HepG2 (cell line): Measurements from ENCODE around the gene FAM217B. TPM values are rescaled to one million over a fixed set of nuclear protein-coding genes. Genes with fewer than 3 reads are reported as not detected.
A peak's percentile ranks its signal among the peaks of the same experiment; 100 is the strongest.

Experiments used
- CEBPB ChIP-seq: IDR thresholded peaks from 2 replicates; pipeline ENCODE4 v1.6.1; 2011; ENCODE audit warnings: low read depth, low read length, improper control_type of control experiment, borderline replicate concordance
- FOXO1 ChIP-seq: sonication (generic); formaldehyde crosslinking; IDR thresholded peaks from 2 replicates; pipeline ENCODE4 v1.4.0; 2020; ENCODE audit warnings: missing genetic modification reagents
- KDM5B ChIP-seq: sonication (generic); formaldehyde crosslinking; IDR thresholded peaks from 2 replicates; pipeline ENCODE4 v1.4.0; 2020; ENCODE audit warnings: missing genetic modification reagents, mild to moderate bottlenecking, borderline replicate concordance
- KMT2B ChIP-seq: IDR thresholded peaks from 2 replicates; pipeline ENCODE4 v1.6.1; 2016; ENCODE audit warnings: missing genetic modification reagents, missing compliant biosample characterization
- POLR2A ChIP-seq, 2 experiments: IDR thresholded peaks; 2 replicates each; pipeline ENCODE4 v1.6.1; 2011; ENCODE audit warnings: low read depth in 2 of 2, low read length in 2 of 2, mild to moderate bottlenecking in 1 of 2, moderate library complexity in 1 of 2; ENCODE audit not compliant: insufficient read depth in 1 of 2
- PRPF4 ChIP-seq: fragments of 200-400 bp; formaldehyde crosslinking; IDR thresholded peaks from 2 replicates; pipeline ENCODE4 v1.6.1; 2016; ENCODE audit warnings: low read length, low read depth; ENCODE audit not compliant: poor library complexity, severe bottlenecking
- PTBP1 ChIP-seq: fragments of 200-400 bp; formaldehyde crosslinking; IDR thresholded peaks from 2 replicates; pipeline ENCODE4 v1.6.1; 2018; ENCODE audit warnings: low read length, low read depth; ENCODE audit not compliant: poor library complexity, severe bottlenecking
- TOPORS ChIP-seq: sonication (generic); formaldehyde crosslinking; IDR thresholded peaks from 2 replicates; pipeline ENCODE4 v1.8.0; 2023; ENCODE audit warnings: mild to moderate bottlenecking, missing genetic modification reagents
- ZEB1 ChIP-seq: IDR thresholded peaks from 2 replicates; pipeline ENCODE4 v1.6.1; 2012; ENCODE audit warnings: mild to moderate bottlenecking, low read depth, inconsistent platforms; ENCODE audit not compliant: insufficient replicate concordance
- ZNF225 ChIP-seq: sonication (generic); formaldehyde crosslinking; IDR thresholded peaks from 2 replicates; pipeline ENCODE4 v1.4.0; 2020; ENCODE audit warnings: mild to moderate bottlenecking, missing genetic modification reagents
- ZNF335 ChIP-seq: sonication (generic); formaldehyde crosslinking; IDR thresholded peaks from 2 replicates; pipeline ENCODE4 v1.4.0; 2020; ENCODE audit warnings: missing genetic modification reagents
- ZNF674 ChIP-seq: sonication (generic); formaldehyde crosslinking; IDR thresholded peaks from 2 replicates; pipeline ENCODE4 v1.5.0; 2020; ENCODE audit warnings: low read depth, mild to moderate bottlenecking, missing genetic modification reagents
- ZNF792 ChIP-seq: IDR thresholded peaks from 2 replicates; pipeline ENCODE4 v1.6.1; 2016
- ZSCAN9 ChIP-seq: IDR thresholded peaks from 2 replicates; pipeline ENCODE4 v1.6.1; 2016; ENCODE audit warnings: borderline replicate concordance
- polyA plus RNA-seq, 8 experiments: library from polyadenylated mRNA; depleted of rRNA in 3 of 8; stranded (reverse) in 7 of 8; unstranded in 1 of 8; fragments of >200 nt; fragmentation: Illumina TruSeq in 4 of 8; extraction: Trizol in 4 of 8; gene quantifications; 2 replicates each; pipeline versions ENCODE4 v1.2.1 to v1.2.3, GENCODE V29; 2011 to 2016; ENCODE audit warnings: low read depth in 4 of 8, missing spikeins in 1 of 8, mixed read lengths in 1 of 8; ENCODE audit not compliant: insufficient read depth in 1 of 8
- total RNA-seq, 5 experiments: library from RNA; depleted of rRNA; stranded (reverse); fragments of >200 nt; fragmentation: Illumina TruSeq; extraction: Trizol; gene quantifications; 2 replicates each; pipeline ENCODE4 v1.2.3, GENCODE V29; 2016; ENCODE audit warnings: low read depth in 1 of 5
- TF ChIP-seq, protein P1 (sequence below): sonication (generic); formaldehyde crosslinking; conservative IDR thresholded peaks from 2 replicates; pipeline ENCODE4 v1.4.0; 2020; ENCODE audit warnings: mild to moderate bottlenecking, missing genetic modification reagents, moderate library complexity
- TF ChIP-seq, protein P2 (sequence below): sonication (generic); formaldehyde crosslinking; IDR thresholded peaks from 2 replicates; pipeline ENCODE4 v1.4.0; 2020; ENCODE audit warnings: mild to moderate bottlenecking, missing genetic modification reagents
- TF ChIP-seq, protein P3 (sequence below), 2 experiments: sonication (generic) in 1 of 2; formaldehyde crosslinking in 1 of 2; IDR thresholded peaks; 2 replicates each; pipeline versions ENCODE4 v1.4.0 to v1.6.1; 2016 to 2020; ENCODE audit warnings: borderline replicate concordance in 1 of 2, low read depth in 1 of 2, mild to moderate bottlenecking in 1 of 2, missing genetic modification reagents in 1 of 2
- TF ChIP-seq, protein P4 (sequence below): sonication (generic); formaldehyde crosslinking; IDR thresholded peaks from 2 replicates; pipeline ENCODE4 v1.5.0; 2020; ENCODE audit warnings: missing genetic modification reagents

Gene FAM217B
- total and polyA plus RNA-seq, 2 of the 13 experiments (the other 11 are each of a cell fraction or from before 2014, with no cell fraction given) = 11.1 to 14.3 TPM

DNA sequence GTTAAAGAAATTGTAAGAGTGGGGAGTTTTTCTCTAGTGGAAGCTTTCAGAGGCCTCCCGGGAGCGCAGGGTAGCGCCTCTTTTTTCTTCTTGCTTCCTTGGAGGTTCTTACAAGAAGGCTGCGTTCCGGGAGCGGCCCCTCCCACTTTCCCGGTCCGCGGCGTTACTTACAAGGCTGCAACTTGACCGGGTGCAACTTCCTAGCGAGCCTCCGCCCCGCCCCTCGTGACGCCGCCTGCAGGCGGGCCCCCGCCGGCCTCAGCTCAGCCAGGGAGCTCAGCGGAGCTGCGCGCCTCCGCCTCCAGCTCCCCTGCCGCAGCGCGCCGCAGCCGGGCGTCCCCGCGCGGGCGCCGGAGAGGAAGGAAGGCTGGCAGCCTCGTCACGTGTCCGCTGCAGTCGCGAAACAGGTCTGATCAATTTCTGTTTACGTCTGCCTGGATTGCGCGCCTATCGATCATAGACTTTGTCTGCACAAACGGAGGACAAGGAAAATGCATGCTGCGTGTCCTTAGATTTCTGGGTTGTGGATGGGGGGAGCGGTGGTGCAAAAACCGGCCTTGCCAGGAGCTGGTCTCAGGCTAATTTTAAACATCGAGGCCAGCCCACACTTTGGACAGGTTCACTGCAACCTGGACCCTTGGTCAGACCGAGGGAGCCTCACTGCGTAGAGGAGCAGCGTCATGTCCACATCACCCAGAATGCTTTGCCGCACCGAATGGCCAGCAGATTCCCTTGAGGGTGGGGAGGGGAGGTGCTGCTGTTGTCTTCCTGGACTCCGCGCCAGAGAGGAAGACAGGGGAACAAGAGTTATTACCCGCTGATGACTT is at the start of gene FAM217B, which contains the start of gene PPP1R3D (continued):
- TF ChIP-seq, protein P1, sequence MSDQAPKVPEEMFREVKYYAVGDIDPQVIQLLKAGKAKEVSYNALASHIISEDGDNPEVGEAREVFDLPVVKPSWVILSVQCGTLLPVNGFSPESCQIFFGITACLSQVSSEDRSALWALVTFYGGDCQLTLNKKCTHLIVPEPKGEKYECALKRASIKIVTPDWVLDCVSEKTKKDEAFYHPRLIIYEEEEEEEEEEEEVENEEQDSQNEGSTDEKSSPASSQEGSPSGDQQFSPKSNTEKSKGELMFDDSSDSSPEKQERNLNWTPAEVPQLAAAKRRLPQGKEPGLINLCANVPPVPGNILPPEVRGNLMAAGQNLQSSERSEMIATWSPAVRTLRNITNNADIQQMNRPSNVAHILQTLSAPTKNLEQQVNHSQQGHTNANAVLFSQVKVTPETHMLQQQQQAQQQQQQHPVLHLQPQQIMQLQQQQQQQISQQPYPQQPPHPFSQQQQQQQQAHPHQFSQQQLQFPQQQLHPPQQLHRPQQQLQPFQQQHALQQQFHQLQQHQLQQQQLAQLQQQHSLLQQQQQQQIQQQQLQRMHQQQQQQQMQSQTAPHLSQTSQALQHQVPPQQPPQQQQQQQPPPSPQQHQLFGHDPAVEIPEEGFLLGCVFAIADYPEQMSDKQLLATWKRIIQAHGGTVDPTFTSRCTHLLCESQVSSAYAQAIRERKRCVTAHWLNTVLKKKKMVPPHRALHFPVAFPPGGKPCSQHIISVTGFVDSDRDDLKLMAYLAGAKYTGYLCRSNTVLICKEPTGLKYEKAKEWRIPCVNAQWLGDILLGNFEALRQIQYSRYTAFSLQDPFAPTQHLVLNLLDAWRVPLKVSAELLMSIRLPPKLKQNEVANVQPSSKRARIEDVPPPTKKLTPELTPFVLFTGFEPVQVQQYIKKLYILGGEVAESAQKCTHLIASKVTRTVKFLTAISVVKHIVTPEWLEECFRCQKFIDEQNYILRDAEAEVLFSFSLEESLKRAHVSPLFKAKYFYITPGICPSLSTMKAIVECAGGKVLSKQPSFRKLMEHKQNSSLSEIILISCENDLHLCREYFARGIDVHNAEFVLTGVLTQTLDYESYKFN (CRISPR knock-in tag) = peak; percentile 64
- TF ChIP-seq, protein P2, sequence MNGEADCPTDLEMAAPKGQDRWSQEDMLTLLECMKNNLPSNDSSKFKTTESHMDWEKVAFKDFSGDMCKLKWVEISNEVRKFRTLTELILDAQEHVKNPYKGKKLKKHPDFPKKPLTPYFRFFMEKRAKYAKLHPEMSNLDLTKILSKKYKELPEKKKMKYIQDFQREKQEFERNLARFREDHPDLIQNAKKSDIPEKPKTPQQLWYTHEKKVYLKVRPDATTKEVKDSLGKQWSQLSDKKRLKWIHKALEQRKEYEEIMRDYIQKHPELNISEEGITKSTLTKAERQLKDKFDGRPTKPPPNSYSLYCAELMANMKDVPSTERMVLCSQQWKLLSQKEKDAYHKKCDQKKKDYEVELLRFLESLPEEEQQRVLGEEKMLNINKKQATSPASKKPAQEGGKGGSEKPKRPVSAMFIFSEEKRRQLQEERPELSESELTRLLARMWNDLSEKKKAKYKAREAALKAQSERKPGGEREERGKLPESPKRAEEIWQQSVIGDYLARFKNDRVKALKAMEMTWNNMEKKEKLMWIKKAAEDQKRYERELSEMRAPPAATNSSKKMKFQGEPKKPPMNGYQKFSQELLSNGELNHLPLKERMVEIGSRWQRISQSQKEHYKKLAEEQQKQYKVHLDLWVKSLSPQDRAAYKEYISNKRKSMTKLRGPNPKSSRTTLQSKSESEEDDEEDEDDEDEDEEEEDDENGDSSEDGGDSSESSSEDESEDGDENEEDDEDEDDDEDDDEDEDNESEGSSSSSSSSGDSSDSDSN (CRISPR knock-in tag) = peak; percentile 95; the same call in 1 of the 2 replicates
- TF ChIP-seq ZEB1 (peak; percentile 67), ZNF674 (peak; percentile 66; the same call in 1 of the 2 replicates), POLR2A (IDR thresholded peaks at IDR 0.05; ENCODE audit: insufficient read depth in 1 of 2, low read depth in 2 of 2, low read length in 2 of 2) (peak; percentile 88 to 94), PRPF4 (no peak), ZNF225 (CRISPR knock-in tag) (peak; percentile 74), KMT2B (CRISPR knock-in tag) (peak; percentile 89), ZNF335 (CRISPR knock-in tag) (peak; percentile 63; the same call in 1 of the 2 replicates), CEBPB (no peak), PTBP1 (no peak), TOPORS (CRISPR knock-in tag) (peak; percentile 91), ZSCAN9 (CRISPR knock-in tag) (no peak), ZNF792 (peak; percentile 63), FOXO1 (CRISPR knock-in tag) (peak; percentile 54), KDM5B (CRISPR knock-in tag) (peak; percentile 87)
- TF ChIP-seq, protein P3, sequence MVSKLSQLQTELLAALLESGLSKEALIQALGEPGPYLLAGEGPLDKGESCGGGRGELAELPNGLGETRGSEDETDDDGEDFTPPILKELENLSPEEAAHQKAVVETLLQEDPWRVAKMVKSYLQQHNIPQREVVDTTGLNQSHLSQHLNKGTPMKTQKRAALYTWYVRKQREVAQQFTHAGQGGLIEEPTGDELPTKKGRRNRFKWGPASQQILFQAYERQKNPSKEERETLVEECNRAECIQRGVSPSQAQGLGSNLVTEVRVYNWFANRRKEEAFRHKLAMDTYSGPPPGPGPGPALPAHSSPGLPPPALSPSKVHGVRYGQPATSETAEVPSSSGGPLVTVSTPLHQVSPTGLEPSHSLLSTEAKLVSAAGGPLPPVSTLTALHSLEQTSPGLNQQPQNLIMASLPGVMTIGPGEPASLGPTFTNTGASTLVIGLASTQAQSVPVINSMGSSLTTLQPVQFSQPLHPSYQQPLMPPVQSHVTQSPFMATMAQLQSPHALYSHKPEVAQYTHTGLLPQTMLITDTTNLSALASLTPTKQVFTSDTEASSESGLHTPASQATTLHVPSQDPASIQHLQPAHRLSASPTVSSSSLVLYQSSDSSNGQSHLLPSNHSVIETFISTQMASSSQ (IDR thresholded peaks at IDR 0.05; ENCODE audit: low read depth) = no peak
- TF ChIP-seq, protein P3 (CRISPR knock-in tag; IDR thresholded peaks at IDR 0.05; ENCODE audit: borderline replicate concordance) = peak; percentile 60; the same call in 1 of the 2 replicates
- TF ChIP-seq, protein P4, sequence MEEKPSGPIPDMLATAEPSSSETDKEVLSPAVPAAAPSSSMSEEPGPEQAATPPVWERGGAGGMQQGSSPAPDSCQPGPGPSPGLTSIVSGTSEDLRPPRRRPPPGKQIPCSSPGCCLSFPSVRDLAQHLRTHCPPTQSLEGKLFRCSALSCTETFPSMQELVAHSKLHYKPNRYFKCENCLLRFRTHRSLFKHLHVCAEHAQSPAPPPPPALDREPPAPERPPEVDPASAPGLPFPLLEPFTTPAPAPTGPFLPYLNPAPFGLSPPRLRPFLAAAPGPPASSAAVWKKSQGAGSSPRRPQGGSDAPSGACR = peak; percentile 64; the same call in 1 of the 2 replicates
